Kidney (tissue), 14 donors: Measurements from ENCODE around the gene MMP19. TPM values are rescaled to one million over a fixed set of nuclear protein-coding genes. Genes with fewer than 3 reads are reported as not detected.
A peak's percentile ranks its signal among the peaks of the same experiment; 100 is the strongest.

Source experiments
- DNase-seq, 5 donors: peaks; one replicate each; pipeline ENCODE4 v3.0.0-alpha.2; 2013 to 2020
- FAIRE-seq: peaks from 2 replicates; lab custom pipeline; 2012; peaks lifted over from hg19 to GRCh38; lab: Jason Lieb, UNC
- H3K27ac ChIP-seq, 2 donors: one replicate each; pipeline ENCODE4 v1.7.0; 2013; ENCODE audit warnings: low read depth in 2 of 2, low read length in 2 of 2, inconsistent platforms in 1 of 2
- H3K27me3 ChIP-seq: one replicate; pipeline ENCODE4 v1.7.1; 2013; ENCODE audit warnings: low read length, inconsistent platforms; ENCODE audit not compliant: control insufficient read depth, insufficient read depth
- H3K36me3 ChIP-seq, 3 donors: one replicate each; pipeline versions ENCODE4 v1.7.0 to v1.7.1; 2013; ENCODE audit warnings: low read length in 3 of 3, control low read depth in 1 of 3, inconsistent platforms in 1 of 3; ENCODE audit not compliant: insufficient read depth in 3 of 3, control insufficient read depth in 2 of 3
- H3K4me1 ChIP-seq, 3 donors: one replicate each; pipeline versions ENCODE4 v1.7.0 to v1.7.1; 2013; ENCODE audit warnings: low read length in 3 of 3, inconsistent platforms in 1 of 3, low read depth in 1 of 3; ENCODE audit not compliant: control insufficient read depth in 2 of 3, insufficient read depth in 2 of 3
- H3K4me3 ChIP-seq, 3 donors: one replicate each; pipeline versions ENCODE4 v1.7.0 to v1.8.1; 2013; ENCODE audit warnings: low read length in 3 of 3, control low read depth in 1 of 3, inconsistent platforms in 1 of 3
- H3K9ac ChIP-seq, 3 donors: one replicate each; pipeline versions ENCODE4 v1.7.0 to v1.7.1; 2013; ENCODE audit warnings: low read length in 3 of 3, control low read depth in 1 of 3, inconsistent platforms in 1 of 3
- H3K9me3 ChIP-seq, 3 donors: one replicate each; pipeline versions ENCODE4 v1.7.0 to v1.7.1; 2013; ENCODE audit warnings: low read length in 3 of 3, control low read depth in 1 of 3, inconsistent platforms in 1 of 3; ENCODE audit not compliant: control insufficient read depth in 2 of 3, insufficient read depth in 1 of 3
- intact Hi-C: fragments of 100-400 bp; cut with DNase I; formaldehyde crosslinking; loops from one replicate; pipeline ENCODE4 v1.11.1; 2022
- polyA plus RNA-seq: library from polyadenylated mRNA; stranded (reverse); fragments of 350-450 nt; fragmentation: Illumina TruSeq; extraction: RNeasy Lipid Tissue Mini Kit (QIAGEN cat#74804); gene quantifications from one replicate; pipeline ENCODE4 v1.2.3, GENCODE V29; 2014; ENCODE audit warnings: low read depth, low replicate concordance; ENCODE audit not compliant: insufficient read depth
- total RNA-seq: library from RNA; stranded (reverse); fragmentation: NEBNext Ultra II Directional; extraction: Animal tissue kit (Norgen Biotek cat#: 25700); gene quantifications from one replicate; pipeline ENCODE4 v1.2.1, GENCODE V29; 2021
- TF ChIP-seq, protein P1 (sequence below): IDR thresholded peaks from 3 replicates; pipeline ENCODE4 v1.5.1; 2012; ENCODE audit warnings: mild to moderate bottlenecking, moderate library complexity, borderline replicate concordance; ENCODE audit not compliant: insufficient read depth; ENCODE audit errors: extremely low read depth
- donor health status: control.
- donor health status: control.
- donor health status: control.
- donor health status: control.
- donor health status: control.
- donor health status: DM: yes; HTN: yes; CAD: no.
- donor health status: Normal renal cell carcinoma (clear cell type).

MMP19 gene
- total and polyA plus RNA-seq, 2 donors from 2014 or later, result 2.0 to 8.8 TPM

DNA sequence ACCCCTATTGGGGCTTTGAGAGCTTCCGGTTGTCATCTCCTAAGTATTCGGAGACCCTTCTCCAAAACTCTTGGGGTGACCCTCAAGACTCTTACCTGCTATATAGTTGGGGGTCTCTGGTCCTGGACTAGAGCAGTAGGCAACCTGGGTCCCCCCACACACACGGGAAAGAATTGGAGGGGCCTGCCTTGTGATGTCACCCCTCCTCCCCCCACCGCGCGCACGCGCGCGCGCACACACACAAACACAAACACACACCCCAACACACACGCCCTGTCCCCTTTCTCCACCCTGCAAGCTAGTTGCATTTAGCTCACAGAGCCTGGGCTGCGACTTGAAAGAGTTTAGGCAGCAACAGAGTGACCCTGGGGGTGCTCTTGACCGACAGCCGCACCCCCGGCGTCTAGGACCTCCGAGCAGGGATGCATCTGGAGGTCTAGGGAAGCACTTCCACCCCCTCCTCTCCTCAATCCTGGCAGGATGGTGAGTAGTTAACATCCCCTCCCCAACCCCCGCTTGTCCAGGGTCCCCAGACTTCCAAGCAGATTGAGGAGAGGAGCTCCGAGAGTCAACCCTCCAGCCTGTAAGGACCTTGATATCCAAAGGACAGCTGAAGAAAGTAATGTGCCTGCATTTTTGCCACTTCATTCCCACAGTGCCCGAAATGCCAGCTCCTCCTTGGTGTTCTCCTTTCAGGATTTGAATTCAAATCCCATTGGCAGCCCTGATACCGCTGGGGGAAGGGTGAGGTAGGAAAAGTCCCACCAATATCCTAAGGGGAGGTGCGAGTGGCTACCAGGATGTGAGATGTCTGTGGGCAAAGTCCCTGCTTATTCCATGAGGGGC lies 11.9 kb downstream of the MMP19 start:
- TF ChIP-seq, protein P1, sequence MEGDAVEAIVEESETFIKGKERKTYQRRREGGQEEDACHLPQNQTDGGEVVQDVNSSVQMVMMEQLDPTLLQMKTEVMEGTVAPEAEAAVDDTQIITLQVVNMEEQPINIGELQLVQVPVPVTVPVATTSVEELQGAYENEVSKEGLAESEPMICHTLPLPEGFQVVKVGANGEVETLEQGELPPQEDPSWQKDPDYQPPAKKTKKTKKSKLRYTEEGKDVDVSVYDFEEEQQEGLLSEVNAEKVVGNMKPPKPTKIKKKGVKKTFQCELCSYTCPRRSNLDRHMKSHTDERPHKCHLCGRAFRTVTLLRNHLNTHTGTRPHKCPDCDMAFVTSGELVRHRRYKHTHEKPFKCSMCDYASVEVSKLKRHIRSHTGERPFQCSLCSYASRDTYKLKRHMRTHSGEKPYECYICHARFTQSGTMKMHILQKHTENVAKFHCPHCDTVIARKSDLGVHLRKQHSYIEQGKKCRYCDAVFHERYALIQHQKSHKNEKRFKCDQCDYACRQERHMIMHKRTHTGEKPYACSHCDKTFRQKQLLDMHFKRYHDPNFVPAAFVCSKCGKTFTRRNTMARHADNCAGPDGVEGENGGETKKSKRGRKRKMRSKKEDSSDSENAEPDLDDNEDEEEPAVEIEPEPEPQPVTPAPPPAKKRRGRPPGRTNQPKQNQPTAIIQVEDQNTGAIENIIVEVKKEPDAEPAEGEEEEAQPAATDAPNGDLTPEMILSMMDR, result no peak
- H3K9me3 ChIP-seq, result no peaks in the 10 kb centered on the region
- H3K36me3 ChIP-seq, result no peaks in the 10 kb centered on the region
- intact Hi-C loops, result no loop called here
- H3K27me3 ChIP-seq, result no peaks in the 10 kb centered on the region
- H3K4me1 ChIP-seq, result peaks cover 0 to 16% (median 4%) of the 10 kb centered on the region in 3 donors
- H3K4me3 ChIP-seq, result peak overlapping the region; percentile 95 to 97 (median 97)
- peak overlapping the region; percentile 90 to 95 for H3K27ac ChIP-seq
- FAIRE-seq (no peak), DNase-seq (peak; percentile 89 to 94 (median 93))
- peak overlapping the region; percentile 41 to 92 (median 87) for H3K9ac ChIP-seq

DNA sequence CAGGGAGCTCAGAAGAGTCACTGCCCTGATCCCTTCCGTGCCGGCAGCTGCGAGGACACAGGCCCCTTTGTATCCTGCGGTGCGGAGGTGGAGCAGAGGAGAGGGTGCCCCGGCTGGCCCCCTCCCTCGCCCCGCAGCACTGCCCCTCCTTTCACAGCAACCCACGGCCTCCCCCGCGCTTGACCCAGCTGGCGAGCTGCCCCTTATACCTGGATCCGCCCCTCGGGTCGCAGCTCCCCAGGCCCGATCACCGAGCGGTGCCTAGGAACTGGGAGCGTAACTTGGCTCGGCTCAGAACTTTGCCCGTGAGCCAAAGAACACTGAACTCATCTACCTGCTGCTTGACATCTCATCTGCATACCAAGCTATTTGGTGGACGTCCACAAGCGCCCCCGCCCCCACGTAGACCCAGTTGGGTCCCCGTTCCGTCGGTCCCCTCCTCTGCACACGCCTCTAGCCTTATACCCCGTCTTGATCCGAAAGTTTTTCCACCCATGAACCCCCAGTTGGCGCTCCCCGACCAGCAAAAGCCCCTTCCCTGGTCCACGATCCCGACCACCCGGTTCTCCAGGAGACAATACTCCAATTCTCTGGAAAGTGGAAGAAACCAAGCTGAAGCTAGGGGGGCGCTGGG lies 12.7 kb downstream of the MMP19 start:
- H3K27me3 ChIP-seq, result no peaks in the 10 kb centered on the region
- TF ChIP-seq, protein P1, result no peak
- no peak for FAIRE-seq
- peaks cover 0 to 16% (median 4%) of the 10 kb centered on the region in 3 donors for H3K4me1 ChIP-seq
- DNase-seq, result peak in 3 of 5 donors; percentile 89 to 91 (median 89)
- no peaks in the 10 kb centered on the region for H3K36me3 ChIP-seq
- peak overlapping the region; percentile 90 to 95 for H3K27ac ChIP-seq
- peak overlapping the region; percentile 58 to 92 (median 87) for H3K9ac ChIP-seq
- peak overlapping the region; percentile 95 to 97 (median 97) for H3K4me3 ChIP-seq
- intact Hi-C loops, result no loop called here
- no peaks in the 10 kb centered on the region for H3K9me3 ChIP-seq

DNA sequence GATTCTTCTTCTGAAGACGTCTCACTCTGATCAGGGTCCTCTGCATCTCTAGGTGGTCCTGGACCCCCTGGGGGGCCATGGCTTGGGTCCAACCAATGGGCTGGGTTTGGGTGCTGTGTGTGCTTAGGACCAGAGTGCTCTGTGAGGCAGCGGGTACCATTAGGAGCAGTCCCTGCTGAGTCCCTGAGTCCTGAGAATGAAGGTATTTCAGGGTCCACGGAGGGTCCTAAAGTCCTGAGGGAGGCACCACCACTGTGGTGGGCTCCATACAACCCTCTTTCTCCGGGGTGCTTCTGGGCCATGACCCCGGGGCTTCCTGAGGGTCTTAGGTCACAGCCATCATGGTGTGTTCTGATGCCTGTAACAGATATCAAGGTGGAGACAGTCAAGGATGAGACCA lies 14.4 kb downstream of the MMP19 start:
- H3K27ac ChIP-seq, result peak overlapping the region in 1 of 2 donors; percentile 69
- TF ChIP-seq, protein P1, result no peak
- H3K9ac ChIP-seq, result peak overlapping the region in 1 of 3 donors; percentile 5
- H3K27me3 ChIP-seq, result no peaks in the 10 kb centered on the region
- peak in 1 of 5 donors; percentile 63 for DNase-seq
- peaks cover 2 to 16% (median 5%) of the 10 kb centered on the region in 3 donors for H3K4me1 ChIP-seq
- peak overlapping the region in 2 of 3 donors; percentile 60 to 95 for H3K4me3 ChIP-seq
- no peaks in the 10 kb centered on the region for H3K36me3 ChIP-seq
- intact Hi-C loops, result no loop called here
- FAIRE-seq, result no peak
- H3K9me3 ChIP-seq, result no peaks in the 10 kb centered on the region
